Caki2 (cell line): Measurements from ENCODE around the gene HSPA12B. TPM values are rescaled to one million over a fixed set of nuclear protein-coding genes. Genes with fewer than 3 reads are reported as not detected.

Source experiments
- DNase-seq: peaks from one replicate; pipeline ENCODE4 v3.0.0-alpha.2; 2015; ENCODE audit warnings: low read depth
- in situ Hi-C: cut with HindIII; loops from 2 replicates; pipeline ENCODE4 v1.10.0; 2016; ENCODE audit warnings: low sequenced_read_pairs, low pct_unique_long_range_greater_than_20kb, mixed read lengths
- total RNA-seq: library from RNA; depleted of rRNA; stranded (reverse); fragments of >200 nt; shearing (Covaris generic); gene quantifications from 2 replicates; pipeline ENCODE4 v1.2.3, GENCODE V29; 2014; ENCODE audit warnings: low replicate concordance; rRNA removed

Gene HSPA12B
- total RNA-seq, 1 experiment from 2014 or later = not detected

DNA sequence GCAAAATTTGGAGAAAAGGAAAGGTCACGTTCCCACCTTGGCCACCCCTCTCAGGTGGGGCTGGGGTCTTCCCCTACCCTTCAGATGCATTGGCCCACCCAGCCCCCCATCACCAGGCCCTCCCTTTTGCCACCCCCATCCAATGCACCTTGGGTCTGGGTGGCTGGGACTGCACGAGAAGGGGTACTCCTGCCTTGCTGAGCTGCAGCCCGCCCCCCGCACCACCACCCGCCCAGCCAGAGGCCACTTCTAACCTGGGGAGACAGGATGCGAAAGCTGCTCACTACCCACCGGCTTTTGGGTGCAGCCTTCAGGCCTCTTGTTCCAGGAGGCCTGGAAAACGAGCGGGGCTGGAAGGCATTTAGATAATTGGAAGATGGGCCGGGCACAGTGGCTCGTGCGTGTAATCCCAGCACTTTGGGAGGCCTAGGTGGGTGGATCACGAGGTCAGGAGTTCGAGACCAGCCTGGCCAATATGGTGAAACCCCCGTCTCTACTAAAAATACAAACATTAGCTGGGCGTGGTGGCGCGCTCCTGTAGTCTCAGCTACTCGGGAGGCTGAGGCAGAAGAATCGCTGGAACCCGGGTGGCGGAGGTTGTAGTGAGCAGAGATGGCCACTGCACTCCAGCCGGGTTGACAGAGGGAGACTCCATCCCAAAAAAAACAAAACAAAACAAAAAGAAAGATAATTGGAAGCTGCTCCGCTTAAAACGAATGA lies 62.4 kb downstream of the HSPA12B start:
- no peak for DNase-seq
- in situ Hi-C loops = no loop called here

- DNase-seq = peak; percentile 95
- in situ Hi-C loops = no loop called here
Observed at GRCh38 chr20:3795511-3796468, 63.3 kb downstream of the HSPA12B start, which contains the start of gene CDC25B. Gene CDC25B, plus strand, starts transcription at chr20:3796310. Its CDS starts 222 bp downstream, at chr20:3796532.

- in situ Hi-C loops = no loop called here
- DNase-seq = peak; percentile 41
Observed at GRCh38 chr20:3796477-3797225, 64.2 kb downstream of the HSPA12B start.

- in situ Hi-C loops = no loop called here
- DNase-seq = no peak
Observed at GRCh38 chr20:3797226-3797545, 64.7 kb downstream of the HSPA12B start.

GRCh38 chr20:3797592-3798372 lies 65.3 kb downstream of the HSPA12B start:
- DNase-seq = no peak
- in situ Hi-C loops = no loop called here

DNA sequence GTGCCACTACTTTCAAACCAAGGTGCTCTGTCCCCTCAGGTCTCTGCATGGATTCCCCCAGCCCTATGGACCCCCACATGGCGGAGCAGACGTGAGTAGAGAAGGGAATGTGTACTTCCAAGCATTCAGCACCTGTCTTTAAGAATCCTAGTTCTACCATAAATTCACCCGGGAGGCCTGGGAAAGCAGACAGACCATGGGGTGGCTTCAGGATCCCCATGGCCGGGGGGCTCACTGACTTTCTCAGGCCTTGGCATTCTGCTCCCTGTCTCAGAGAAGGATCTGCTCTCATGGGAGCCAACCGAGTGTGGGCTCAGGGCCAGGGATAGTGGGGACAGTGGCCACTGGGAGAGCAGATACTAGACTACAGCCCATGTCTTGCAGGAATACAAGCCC lies 65.9 kb downstream of the HSPA12B start:
- in situ Hi-C loops = no loop called here
- no peak for DNase-seq

GRCh38 chr20:3798908-3799248 lies 66.4 kb downstream of the HSPA12B start:
- DNase-seq = no peak

DNA sequence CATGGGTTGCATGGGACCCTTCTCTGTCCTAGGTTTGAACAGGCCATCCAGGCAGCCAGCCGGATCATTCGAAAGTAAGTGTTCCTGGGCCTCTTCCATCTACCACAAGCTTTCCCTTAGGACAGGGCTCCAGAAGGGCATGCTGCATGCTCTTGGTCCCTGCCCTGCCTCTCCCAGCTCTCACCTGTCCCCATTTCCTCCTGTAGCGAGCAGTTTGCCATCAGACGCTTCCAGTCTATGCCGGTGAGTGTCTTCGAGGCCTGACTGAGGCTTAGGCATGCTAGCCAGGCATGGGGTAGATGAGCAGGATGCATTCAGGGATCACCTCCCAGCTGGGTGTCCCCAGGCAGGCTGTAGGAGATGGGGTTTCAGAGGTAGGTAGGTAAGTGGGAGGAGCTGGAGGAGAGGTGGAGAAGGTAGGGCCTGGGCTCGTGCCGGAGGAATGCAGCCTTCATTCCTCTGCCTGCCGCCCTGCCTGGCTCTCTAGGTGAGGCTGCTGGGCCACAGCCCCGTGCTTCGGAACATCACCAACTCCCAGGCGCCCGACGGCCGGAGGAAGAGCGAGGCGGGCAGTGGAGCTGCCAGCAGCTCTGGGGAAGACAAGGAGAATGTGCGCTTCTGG lies 67.9 kb downstream of the HSPA12B start:
- DNase-seq = no peak
- in situ Hi-C loops = no loop called here

More at GRCh38 chr20:3798908-3799248, 66.4 kb downstream of the HSPA12B start:
- in situ Hi-C loops = no loop called here

DNA sequence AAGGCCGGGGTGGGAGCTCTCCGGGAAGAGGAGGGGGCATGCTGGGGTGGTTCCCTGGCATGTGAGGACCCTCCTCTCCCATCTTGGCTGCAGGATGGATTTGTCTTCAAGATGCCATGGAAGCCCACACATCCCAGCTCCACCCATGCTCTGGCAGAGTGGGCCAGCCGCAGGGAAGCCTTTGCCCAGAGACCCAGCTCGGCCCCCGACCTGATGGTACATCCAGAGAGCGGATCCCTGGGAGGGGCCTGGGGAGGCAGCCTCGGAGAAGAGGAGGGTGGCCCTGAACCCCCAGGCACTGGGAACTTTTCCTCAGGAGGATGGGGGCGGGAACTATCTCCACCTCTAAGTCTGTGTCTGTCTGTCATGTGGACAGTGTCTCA lies 68.4 kb downstream of the HSPA12B start:
- in situ Hi-C loops = no loop called here
- DNase-seq = no peak

DNA sequence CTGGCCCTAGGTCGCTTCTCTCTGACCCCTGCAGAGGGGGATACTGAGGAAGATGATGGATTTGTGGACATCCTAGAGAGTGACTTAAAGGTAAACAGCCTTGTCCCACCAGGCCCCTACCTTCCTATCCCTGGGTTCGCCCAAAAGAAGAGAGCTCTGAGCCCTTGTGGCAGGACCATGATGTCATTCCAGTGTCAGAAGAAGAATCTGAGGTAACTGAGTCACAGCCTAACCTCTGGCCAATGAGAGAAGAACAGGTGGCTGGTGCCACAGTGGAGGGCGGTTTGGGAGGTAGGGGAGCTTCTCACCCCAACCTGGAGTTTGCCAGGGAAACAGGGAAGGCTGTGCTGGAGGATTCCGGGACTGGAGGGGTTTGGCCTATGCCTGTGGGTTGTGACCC lies 68.8 kb downstream of the HSPA12B start:
- in situ Hi-C loops = no loop called here
- DNase-seq = no peak

GRCh38 chr20:3801846-3802245 lies 69.4 kb downstream of the HSPA12B start:
- no peak for DNase-seq
- in situ Hi-C loops = no loop called here

Other genes with a start within 250 kb of the HSPA12B start
- not detected in 2 replicates for gene GFRA4, start 69.3 kb upstream of the HSPA12B start, total RNA-seq
- not detected in 2 replicates for gene ADAM33, start 50.7 kb upstream of the HSPA12B start, total RNA-seq
- not detected in 2 replicates for gene SIGLEC1, start 20.1 kb upstream of the HSPA12B start, total RNA-seq
- gene ADISSP, start 35.1 kb downstream of the HSPA12B start, total RNA-seq = 70.6 and 73.8 TPM in 2 replicates
- 0.54 and 3.5 TPM in 2 replicates for gene SPEF1, start 48.8 kb downstream of the HSPA12B start, total RNA-seq
- 101 and 105 TPM in 2 replicates for gene CENPB, start 54.1 kb downstream of the HSPA12B start, total RNA-seq
- 33.0 and 34.1 TPM in 2 replicates for gene CDC25B, start 63.6 kb downstream of the HSPA12B start, total RNA-seq
- gene AP5S1, start 87.9 kb downstream of the HSPA12B start, total RNA-seq = 18.4 and 31.0 TPM in 2 replicates
- gene MAVS, start 114.1 kb downstream of the HSPA12B start, total RNA-seq = 10.0 and 12.1 TPM in 2 replicates
- gene PANK2, start 156.7 kb downstream of the HSPA12B start, total RNA-seq = 48.8 TPM in 2 replicates